ENCODE measurements around the gene ENO1.
"Not testable (repeated sequence)": the region's sequence is repeated elsewhere in the genome, so short reads cannot be mapped to it uniquely, and the experiment has no call there.

Gene ENO1

DNA sequence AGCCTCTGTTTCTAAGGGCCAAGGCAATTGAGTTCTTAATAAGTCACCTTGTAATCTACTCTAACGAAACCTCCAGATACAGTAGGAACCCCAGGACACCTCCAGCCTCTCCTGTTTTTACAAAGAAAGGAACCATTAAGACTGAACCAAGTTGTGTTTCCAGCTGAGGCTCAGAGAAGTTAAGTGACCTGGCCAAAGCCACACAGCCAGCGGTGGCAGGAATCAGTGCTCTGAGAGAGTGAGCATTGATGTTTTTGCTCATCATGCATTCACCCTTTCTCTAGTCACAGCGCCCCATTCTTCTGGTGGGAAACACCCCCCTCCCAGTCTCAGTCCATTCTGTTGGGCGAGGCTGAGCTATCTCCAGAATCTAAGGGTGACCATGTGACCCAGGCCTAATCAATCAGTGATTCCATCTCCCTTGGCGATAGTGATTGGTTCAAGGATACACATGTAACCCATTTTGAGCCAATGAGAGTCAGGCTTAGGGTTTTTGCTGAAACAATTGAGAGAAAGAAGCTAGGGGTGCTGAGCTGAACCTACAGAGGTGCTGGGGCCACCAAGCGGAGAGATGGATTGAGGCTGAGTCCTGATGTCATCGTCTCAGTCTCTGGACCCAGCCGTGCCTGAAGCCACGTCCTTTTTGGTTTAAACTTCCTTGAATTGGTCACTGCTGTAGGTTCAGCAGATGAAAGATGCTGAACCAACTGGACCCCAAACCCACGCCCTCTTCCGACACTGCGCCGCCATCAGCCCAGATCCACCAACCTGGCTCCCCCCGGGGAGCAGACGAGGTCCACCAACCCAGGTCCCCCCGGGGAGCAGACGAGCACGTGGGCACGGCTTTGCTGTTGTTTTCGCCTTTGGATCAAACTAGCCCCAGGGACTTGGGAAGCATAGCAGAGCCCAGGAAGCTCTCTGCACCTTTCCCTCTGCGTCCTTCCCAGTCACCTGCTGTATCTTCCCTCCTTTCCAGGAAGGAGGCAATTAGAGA, 33.1 kb downstream of the ENO1 start:
- DNase-seq (ENCODE audit: low spot score) = no peak

DNA sequence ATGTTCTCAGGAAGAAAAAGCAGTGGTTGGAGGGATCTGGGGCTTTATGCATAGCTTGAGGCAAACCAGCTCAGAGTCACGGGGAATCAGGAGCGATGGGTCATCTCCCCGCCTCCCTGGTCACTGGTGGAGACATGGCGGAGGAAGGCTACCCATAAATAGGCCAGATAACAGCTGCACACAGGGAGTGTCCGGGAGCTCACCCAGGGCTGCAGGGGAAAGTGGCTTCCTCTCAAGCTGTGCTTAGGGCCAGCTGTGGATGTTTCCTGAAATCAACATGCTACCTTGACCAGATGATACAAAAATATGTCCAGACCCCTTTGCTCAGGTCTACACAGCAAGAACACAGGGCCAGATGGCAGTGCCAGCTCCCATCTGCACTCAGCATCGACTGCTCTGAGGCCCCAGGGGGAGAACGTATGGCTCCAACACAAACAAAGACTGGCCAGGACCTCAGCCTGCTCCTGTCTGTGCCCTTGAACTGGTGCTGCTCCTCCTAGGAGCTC, 33.9 kb downstream of the ENO1 start:
- no peak for DNase-seq (ENCODE audit: low spot score)

DNA sequence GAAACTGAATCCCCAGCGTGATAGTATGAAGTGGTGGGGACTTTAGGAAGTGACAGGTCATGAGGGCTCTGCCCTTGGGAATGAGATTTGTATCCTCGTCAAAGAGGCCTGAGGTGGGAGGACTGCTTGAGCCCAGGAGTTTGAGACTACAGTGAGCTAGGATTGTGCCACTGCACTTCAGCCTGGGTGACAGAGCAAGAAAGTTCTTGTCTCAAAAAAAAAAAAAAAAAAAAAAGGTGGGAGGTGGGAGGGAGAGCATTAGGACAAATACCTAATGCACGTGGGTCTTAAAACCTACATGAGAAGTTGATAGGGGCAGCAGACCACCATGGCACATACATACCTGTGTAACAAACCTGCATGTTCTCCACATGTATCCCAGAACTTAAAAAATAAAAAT, 37.1 kb downstream of the ENO1 start:
- no peak for DNase-seq (ENCODE audit: low spot score)

DNA sequence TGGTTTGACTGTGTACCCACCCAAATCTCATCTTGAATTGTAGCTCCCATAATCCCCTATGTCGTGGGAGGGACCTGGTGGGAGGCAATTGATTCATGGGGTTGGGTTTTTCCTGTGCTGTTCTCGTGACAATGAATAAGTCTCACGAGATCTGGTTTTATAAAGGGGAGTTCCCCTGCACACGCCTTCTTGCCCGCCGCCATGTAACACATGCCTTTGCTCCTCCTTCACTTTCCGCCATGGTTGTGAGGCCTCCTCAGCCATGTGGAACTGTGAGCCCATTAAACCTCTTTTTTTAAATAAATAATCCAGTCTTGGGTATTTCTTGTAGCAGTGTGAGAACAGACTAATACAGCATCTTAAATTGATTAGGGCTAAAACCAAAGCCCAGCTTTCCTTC, 38.5 kb downstream of the ENO1 start:
- no peak for DNase-seq (ENCODE audit: low spot score)

DNA sequence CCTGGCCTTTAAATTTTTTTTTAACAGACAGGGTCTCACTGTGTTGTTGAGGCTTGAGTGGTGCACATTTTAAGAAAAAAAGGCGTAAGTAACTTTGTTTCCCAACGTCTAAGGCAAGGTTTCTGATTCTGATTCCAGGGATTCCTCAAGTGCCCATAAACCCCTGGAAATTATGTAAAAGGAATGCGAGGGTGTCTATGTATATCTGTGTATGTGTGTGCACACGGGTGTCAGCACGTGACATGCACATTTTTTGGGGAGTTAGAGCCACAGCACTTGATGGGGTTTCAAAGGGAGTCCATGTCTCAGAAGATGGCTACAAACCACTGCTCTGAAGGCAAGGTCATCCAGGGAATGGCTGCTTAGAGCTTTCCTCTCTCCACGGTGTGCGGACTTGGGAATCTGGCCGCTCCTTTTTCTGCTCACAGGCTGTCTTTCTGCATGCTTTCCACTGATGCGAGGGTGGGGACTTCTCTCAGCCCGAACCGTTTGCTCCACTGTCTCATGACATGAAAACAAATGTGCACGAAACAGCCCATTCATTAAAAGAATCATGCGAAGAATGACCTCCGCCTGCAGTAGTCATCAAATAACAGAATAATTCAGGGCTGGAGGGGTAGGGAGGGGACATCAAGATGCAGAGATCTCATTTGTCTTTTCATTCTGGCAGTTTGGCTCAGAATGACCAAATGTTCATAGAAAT, 42.4 kb downstream of the ENO1 start:
- no peak for DNase-seq (ENCODE audit: low spot score)

DNA sequence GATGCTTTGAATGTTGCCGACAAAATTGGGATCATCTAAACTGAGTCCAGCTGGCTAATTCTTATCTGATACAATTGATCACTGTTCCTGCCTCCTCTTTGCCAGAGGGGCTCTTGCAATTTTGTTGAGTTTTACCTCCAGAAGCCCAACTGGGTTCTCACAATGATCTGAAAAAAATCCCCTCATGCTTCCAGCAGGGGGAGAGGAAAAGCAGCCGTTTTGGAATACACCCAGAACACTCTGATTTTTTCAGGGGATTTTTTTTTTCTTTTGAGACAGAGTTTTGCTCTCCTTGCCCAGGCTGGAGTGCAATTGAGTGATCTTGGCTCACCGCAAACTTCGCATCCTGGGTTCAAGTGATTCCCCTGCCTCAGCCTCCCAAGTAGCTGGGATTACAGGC, 47.1 kb downstream of the ENO1 start:
- DNase-seq (ENCODE audit: low spot score) = peak; percentile 24

DNA sequence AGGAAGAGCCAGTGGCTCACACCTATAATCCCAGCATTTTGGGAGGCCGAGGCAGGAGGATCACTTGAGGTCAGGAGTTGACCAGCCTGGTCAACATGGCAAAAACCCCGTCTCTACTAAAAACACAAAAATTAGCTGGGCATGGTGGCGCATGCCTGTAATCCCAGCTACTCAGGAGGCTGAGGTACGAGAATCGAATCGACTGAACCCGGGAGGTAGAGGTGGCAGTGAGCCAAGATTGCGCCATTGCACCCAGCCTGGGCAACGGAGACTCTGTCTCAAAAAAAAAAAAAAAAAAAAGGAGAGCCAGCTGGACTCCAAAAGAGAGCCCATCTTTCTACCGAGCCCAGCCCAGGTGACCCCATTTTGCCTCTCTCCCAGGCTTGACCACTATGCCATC, 47.8 kb downstream of the ENO1 start:
- not testable (repeated sequence) for DNase-seq (ENCODE audit: low spot score)

DNA sequence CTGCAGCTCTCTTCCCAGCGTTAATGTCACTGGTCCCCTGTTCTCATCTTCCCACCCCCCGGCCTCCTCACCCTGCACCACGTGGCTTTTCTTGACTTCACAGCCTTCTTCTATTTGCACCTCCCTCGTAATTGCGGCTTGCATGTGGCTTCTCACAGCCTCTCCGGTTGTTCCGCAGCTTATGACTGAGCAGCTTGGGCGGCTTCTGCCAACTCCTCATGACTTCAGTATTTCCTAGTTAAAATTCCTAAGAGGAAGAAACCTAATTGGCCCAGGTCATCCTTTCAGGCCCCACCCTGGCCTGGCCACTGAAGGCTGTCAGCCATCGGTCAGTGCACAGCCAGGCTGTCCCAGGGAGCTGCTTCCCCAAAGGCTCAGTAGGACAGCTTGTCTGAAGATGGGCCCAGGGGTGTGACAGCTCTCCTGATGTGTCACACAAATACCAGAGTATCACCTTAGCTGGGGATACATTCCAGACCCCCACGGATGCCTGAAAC, 52.5 kb downstream of the ENO1 start:
- DNase-seq (ENCODE audit: low spot score) = peak; percentile 83

DNA sequence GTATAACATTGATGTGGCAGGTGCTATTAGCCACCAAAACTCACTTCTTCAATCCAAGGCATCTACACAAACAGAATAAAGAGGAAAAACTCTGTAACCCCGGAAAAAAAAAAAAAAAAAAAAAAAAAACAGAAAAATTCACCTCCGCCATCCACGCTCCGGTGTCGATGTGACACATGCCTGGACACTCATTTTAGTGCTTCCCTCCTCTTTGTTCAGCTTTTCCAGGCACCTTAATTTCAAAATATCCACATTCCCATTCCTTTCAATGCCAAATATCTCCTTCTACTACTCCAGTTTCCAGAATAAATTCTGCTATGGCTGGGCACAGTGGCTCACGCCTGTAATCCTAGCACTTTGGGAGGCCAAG, 55.2 kb downstream of the ENO1 start:
- DNase-seq (ENCODE audit: low spot score) = no peak

DNA sequence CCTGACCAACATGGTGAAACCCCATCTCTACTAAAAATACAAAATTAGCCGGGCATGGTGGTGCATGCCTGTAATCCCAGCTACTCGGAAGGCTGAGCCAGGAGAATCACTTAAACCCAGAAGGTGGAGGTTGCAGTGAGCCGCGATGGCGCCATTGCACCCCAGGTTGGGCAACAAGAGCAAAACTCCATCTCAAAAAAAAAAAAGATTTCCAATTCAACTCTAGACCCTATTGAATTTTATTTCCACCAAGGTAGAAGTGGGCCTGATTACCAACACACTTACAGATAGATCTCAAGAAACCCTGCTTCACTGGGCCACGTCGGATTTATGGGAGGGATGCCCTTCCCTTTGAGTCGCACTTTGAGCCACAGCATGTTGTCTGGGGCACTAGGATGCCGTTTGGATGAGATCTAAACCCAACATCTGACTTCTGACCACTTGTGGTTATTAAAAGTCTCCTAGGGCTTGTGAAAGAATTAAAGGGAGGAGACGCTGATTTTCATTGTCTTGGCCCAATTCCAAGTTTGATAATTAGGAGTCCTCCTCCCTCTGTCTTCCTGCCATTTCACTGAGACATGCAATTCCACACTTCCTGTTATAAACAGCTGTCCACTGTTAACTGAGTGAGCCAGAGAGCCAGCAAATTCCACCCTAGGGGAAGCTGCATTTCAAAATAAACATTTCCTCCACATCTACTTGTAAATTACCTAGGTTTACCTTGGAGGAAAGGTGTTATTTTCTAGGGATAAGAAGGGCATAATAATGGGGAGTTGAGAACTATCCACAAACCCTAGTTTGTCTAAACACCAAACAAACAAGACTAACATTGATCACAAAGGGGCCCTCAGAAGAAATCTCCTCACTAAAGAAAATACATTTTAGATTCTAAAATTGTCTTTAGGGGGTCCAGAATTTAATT, 55.9 kb downstream of the ENO1 start:
- DNase-seq (ENCODE audit: low spot score) = peak; percentile 12

DNA sequence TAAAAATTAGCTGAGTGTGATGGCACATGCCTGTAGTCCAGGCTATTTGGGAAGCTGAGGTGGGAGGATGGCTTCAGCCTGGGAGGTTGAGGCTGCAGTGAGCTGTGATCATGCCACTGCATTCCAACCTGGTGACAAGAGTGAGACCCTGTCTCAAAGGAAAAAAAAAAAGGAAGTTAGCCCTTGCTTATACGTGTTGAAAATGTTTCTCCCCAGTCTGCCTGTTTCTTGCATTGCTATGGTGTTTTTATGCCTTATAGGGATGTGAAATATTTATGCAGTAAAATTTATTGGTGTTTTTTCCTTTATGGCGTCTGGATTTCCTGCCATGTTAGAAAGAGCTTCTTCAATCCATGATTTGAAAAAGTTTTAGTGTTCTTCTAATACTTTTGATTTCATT, 57.4 kb downstream of the ENO1 start:
- DNase-seq (ENCODE audit: low spot score) = no peak

DNA sequence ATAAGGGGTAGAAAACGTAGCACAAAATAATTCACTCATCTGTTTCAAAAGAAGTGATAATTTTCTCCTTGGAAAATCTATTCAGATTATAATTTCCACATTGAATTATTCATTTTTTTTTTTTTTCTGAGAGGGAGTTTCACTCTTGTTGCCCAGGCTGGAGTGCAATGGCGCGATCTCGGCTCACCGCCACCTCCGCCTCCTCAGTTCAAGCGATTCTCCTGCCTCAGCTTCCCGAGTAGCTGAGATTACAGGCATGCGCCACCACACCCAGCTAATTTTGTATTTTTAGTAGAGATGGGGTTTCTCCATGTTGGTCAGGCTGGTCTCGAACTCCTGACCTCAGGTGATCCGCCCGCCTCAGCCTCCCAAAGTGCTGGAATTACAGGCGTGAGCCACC, 59.7 kb downstream of the ENO1 start:
- DNase-seq (ENCODE audit: low spot score) = not testable (repeated sequence)

DNA sequence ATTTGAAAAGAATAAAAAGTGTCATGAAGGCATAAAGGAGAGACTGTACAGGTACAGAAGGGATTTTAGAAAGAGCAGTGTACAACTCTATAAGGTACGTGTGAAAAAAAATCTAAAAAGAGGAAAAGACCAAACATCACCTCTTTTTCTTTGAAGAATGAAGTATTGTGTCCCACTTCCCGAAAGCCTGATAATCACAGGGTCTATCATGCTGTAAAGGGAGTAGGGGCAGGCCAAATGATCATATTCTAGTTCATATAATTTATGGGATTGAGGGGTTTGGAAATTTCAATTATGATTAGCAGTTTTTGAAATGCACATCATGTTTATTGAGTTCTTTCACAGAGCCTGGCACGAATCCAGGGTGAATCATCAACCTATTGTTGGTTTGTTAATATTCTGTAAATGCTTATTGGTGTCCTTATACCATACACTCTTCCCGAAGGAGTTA, 60.1 kb downstream of the ENO1 start:
- peak; percentile 70 for DNase-seq (ENCODE audit: low spot score)

DNA sequence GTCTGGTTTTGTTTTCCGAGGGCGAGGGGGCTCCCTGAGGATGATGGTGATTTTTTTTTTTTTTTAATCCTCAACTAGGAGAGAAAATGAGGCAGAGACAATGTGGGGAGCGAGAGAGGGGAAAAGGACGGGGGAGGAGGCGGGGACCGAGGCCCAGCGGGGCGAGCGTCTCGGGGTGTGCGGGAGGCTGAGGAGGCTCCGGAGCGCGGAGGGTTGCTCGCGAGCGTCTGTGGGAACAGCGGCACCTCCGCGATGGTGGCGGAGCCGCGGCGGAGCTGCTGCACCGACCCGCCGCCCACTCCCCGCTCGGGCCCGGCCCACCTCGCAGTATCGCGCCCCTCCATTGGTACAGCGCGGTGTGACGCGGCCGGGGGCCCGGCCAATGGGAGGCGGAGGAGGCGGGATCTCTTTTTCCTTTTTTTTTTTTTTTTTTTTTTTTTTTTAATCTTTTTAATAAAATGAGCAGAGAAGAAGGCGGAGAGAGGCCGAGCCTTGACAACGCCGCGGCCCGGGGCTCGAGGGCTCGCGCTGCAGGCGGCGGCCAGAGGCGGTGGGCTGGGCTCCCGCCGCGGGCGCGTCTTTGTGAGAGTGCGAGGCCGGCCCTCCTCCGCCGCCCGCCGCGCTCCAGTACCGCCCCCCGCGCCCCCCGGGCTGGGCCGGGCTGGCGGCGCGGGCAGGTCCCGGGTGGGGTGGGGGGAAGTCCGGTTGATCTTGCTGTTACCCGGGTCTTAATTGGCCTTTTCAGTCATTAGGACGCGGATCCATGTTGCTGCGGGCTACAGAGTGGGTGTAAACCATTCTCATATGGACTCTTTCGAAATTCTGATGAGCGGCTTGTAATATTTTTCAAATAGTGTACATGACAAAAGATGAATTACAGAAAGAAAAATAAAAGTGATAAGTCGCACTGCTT, 60.8 kb downstream of the ENO1 start, which contains the start of gene RERE:
TSS of gene RERE (minus strand) at position 229 of the 913 bp plus-strand sequence.
- peak; percentile 91 for DNase-seq (ENCODE audit: low spot score)

DNA sequence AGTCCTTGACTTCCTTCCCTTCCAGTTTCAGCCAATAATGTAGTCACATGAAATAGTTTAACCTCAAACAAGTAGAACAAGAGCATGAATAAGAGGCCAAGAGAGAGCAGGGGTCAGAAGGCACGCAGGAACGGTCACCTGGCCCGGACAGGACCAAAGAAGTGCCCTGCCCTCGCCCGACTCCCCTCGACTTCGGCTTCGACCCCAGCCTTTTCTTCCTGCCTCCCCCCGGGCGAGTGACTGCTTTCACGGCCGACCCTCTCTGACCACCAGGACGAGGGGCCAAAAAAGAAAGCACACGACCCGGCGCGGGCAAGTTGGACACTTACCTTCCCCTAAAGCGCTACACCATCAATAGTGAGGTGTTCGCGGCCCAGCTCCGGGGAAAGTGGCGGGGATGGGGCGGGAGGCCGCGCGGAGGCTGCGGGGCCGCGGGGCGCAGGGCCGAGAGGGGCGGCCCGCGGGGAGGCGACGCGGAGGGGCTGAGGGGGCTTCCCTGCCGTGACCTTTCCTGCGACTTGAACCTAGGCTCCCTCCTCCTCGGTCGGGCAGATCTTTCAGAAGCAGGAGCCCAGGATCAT, 61.6 kb downstream of the ENO1 start:
- DNase-seq (ENCODE audit: low spot score) = peak; percentile 45

DNA sequence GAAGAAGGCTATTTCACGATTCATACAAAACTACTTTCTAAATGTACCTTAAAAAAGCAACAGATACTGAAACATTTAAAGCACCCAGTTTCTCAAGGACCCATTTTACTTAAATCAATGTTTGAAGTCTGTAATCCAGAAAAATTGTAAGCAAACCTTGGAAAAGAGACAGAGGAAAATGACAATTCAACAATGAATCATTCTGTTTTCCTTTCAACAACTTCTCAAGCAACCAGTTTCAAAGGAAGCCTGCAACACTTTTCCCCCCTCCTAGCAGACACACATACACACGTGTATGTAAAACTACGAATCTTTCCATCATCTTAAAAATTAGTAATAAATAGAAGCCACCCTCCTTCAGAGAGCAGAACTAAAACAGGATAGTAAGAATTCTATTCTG, 62.2 kb downstream of the ENO1 start:
- DNase-seq (ENCODE audit: low spot score) = peak; percentile 60

DNA sequence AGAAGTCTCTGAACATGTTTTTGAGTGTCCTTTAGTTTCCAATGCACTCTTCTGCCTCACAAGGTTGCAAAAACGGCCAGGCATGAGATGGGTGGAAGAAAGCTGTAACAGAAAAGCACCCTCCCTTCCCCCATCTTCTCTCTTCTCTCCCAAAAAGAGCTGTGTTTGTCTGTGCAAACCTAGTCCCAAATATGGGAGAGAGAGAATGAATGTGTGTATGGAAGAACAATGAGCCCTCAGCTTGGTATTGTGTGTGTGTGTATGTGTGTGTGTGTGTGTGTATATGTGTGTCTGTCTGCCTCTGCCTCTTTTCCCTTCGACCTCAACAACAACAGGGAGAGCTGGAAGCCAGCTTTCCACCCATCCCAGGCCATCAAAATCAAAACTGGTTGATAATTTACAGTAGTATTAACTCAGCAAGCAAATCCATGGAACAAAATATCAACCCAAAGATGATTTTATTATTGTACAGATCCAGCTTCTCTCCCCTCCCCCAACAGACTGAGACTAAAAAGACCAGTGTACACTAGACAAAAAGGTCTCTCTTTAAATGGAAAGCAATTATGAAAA, 62.8 kb downstream of the ENO1 start:
- no peak for DNase-seq (ENCODE audit: low spot score)

DNA sequence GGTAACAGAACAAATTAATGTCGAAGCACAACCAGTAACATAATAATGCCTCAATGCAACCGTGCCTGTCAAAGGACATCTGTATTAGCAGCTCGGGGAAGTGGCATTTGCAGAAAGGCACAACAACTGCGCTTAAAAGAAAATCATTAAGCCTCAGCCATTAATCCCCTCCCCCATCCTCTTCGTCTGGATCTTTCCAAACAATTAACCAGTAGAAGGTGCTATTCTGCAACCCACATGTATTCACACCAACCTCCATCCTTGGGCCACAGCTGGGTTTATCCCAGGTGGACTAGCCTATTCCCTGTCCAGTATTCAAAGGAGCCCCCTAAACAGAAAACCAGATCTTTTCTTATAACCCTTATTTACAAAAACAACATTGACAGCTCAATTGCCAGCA, 63.6 kb downstream of the ENO1 start:
- no peak for DNase-seq (ENCODE audit: low spot score)

DNA sequence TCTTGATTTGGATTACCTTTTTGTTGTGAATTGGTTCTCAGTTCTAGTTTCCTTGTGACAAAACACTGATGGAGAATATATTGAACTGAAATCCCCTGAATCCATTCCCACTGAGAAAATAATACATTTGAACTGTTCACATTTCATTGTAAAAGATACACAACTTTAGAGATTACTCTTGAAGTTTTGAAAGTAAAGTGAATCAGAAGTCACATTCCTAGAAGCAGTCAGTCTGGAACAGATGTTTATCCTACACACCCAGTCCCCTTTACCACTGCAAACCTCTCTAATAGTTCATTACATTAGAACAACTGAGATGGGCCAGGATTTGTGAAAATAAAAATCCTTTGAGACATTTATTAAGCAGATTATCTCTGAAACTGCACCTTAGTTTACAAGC, 64.5 kb downstream of the ENO1 start:
- no peak for DNase-seq (ENCODE audit: low spot score)

Measured in RKO (cell line).